NCI-H146 (cell line): Measurements from ENCODE around the gene PSMG4.

Experiments
- DNase-seq: peaks from one replicate; lab custom pipeline; 2025; lab: John Stamatoyannopoulos, UW

PSMG4 gene

DNA sequence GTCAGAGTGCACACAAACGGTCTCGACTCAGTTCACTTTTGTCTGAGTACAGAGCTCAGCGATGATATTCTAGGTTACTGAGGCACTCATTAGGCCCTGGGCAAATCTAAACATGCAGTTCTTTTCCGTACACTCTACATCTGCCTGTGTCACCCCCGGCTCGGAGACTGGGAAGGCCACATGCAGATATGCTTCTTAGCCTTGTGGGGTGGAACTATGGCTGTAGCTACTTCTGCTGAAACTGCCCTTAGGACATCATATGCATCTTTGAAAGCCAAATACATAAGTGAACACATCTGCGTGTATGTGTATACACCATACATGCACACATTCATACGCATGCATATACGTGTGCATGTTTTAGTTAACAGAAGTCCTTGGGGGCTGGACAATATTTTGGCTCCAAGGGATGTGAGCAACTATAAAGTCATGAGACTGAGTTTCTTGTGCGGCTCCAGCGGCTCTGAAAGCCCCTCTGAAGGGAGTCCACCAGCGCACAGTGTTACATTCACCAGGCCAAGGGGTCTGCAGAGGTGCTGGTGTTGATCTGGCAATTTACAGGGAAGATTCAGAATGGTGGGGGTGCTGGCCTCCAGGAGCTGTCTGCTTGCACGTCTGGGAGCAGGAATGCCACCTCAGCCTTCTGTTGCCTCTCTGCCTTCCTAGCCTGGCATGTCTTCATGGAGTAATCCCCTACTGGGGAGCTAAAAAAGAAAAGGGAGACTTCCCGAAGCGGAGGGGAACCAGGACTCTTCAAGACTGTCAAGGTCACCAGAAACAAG lies 31.6 kb downstream of the PSMG4 start:
- no peak for DNase-seq

DNA sequence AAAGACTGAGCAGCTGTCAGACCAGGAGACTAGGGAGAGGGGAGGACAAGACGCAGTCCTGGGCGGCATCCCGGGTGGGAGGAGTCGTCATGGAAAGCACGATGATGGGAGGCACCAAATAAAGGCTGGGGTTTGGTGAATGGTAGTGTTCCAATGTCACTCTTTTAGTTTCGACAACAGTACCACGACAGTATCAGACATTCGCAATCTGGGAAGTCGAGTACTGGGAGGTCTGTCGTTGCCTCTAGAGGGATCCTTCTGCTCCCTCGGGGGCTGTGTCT lies 32.1 kb downstream of the PSMG4 start:
- no peak for DNase-seq

DNA sequence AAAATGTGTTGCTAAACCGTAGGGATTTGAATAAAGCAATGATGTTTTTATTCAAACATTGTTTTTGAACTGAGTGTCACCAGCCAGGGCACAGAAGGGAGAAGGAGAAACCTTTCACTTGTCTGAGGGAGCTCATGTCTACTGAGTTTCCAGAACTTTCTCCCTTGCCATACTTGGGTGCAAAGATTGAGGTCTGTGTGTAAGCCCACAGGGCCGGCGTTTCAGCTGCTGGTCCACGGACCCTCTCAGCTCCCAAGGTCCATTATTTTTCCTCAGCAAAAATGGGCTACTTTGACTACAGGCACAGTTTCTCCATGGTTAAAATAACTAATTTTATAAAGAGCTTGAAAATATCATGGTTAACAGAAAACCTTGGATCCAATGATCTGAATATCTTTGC lies 32.6 kb downstream of the PSMG4 start:
- DNase-seq, result no peak

DNA sequence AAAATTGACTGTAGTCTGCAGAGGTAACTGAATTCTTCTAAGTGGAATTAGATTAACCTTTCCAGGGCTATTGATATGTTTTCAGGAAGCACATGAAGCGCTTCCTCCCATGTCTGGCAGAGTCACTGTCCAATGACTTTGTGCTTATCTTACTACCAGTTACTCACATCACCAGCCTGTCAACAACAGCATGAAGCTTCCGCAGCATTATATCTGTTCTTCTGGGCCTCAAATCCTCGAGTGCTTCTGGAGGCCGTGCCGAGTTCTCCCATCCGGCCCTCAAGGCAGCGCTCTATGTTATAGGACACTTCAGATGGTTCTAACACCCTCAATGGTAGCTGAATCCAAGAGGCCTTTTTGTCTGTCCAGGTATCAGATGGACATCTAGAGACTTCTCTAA lies 33.2 kb downstream of the PSMG4 start:
- no peak for DNase-seq

DNA sequence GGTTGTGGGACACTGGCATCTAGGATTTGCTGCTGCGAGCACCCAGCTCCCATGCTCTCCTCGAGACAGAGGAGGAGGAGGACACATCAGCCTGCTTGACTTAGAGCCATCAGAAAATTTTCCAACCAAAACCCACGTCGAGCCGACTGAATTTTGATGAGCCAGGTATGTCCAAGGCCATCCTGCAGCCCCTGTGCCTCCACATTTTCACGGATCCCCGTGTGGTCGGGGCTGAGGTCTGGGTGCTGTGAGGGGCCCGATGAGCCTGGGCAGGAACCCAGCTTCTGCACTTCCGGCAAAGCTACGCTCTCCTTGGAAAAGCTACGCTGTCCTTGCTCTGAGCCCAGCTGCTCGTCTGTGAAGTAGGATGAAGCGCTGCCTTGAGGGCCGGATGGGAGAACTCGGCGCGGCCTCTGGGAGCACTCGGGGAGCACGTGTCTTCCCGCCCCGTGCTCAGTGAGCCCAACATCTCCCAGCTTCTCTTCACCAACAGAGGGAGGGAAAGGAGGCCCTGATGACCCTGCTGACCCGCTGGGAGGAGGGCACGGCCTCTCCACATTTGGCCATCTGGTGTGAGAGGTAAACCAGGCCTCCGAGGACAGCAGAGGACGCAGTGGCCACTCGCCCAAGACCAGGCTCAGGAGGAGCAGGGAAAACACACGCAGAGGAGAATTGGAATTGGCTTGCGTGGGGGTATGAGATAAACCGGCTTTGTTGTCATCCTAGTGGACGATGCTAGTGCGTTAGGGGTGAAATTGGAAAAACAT lies 33.9 kb downstream of the PSMG4 start:
- DNase-seq, result no peak

DNA sequence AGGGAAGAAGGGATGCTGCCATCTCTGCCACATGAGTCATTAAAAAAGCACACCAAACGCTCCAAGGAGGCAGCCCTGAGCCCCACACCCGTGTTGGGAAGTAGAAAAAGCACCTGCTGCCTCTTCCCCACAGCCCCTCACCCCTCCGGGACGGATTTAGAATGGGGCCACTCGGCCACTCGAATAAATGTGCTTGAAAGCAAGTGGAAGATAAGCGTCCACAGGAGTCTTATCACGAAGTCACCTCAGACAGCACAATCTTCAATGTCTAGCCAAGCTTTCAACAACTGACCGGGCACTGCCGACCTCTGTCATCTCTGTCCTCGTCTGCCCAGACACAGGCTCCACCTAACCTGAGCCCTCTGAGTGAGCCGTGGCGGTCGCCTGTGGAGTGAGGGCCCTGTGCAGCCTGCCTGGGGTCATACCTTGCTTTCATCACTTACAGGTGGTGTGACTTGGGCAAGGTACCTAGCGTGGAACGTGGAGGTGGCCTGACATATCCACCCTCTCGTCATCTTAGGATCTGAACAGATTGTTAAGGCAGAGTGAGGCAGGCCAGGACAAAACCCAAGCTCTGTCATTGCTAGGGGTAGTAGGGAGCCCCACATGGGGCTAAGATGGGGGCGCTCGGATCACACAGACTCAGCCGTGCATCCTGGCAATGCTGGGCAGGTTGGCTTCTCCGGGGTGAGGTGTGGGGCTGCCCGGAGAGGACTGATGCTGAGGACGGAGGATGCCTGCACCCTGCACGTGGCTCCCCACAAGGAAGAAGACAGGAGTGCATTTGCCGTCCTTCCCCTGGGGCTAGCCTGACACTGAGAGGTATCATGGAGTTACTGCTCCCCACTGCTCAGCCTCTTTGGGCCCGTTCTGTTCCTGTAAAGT lies 34.8 kb downstream of the PSMG4 start:
- DNase-seq, result no peak

DNA sequence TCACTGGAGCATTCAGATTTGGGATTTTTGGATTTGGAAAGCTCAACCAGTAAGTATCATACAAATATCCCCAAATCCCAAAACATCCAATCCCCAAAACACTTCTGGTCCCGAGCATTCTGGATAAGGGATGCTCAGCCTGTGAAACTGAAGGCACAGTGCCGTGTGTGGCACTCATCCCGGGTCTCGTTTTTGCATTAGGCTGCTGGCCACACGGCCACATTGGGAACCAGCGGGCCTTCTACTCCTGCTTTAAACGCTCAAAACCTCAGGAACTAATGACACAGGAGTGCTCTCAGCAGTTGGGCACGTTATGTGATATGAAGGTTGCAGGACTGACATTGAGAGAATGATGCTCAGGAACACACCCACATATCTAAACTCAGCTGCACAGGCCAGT lies 35.6 kb downstream of the PSMG4 start:
- no peak for DNase-seq

DNA sequence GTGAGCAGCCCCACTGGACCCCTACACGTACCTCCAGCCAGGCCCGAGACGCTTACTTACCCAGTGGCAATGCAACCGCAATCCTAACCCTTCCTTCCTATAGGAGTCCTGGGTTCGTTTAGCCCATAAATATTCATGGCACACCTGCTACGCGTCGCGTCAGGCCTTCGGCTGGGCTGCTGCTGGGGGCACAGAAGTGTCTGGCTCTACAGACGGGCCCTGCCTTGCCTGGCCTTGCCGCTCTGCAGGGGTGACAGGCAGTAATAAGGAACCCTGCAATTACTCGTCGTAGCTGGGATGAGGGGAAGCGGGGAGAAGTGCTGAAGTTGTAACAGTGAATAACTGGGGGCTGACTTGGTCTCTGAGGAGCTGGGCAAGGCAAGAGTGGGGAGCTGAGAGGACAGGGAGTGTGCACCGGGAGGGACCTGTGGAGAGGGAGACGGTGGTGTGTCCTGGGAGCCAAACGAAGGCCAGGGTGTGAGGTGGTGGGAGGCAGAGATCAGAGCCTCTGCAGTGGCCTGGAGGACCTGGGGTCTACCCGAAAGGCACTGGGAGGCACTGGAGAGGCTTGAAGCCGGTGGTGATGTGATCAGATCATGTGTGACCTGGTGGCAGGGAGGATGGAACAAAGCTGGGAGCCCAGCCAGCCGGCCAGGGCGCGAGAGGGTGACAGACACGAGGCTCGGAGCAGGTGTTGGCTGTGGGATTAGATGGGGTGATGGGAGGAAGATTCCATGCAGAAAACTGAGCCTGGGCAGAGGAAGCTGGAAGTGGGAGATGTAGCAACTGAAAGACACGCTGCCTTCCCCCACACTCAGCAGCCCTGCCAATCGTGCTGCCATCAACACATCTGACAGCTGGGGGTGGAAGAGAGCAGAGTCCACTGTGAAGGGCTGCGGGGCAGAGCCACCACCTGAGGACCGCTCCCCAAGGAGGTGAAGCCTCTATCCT lies 36.4 kb downstream of the PSMG4 start:
- DNase-seq, result no peak

DNA sequence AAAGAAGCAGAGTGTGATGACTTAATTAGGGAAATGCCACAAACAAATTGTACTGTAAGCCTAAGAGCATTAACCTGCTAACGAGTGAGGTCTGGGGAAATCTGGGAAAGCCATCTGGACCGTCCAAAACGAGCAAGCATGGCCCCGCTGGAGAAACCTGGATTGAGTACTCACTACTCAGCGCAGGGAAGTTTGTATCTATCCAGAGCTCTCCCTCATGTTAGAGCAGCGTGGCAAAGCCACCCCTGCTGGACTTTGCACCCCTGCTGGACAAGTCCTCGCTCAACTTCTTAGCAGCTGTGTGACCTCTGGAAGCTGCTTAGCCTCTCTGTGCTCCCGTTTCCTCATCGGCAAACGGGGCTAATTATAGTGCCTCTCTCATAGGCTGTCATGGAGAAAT lies 37.3 kb downstream of the PSMG4 start:
- no peak for DNase-seq

DNA sequence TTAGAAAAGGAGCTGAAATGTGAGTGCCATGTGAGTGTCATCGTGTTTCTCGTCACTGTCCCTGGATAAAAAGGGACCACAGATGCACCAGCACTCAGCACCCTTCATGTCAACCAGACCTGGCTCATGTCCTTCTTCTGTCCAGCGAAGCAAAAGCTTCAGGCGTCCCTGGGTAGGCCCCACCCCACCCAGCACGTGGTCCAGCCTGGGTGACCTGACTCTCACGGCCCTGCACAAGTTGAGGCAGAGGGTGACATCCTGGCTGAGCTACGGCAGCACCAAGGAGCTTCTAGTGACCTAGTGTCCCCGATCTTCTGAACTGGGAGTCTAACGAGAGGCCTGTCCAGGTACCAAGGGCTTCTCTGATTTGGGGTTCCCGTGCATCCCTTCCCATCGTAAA lies 37.8 kb downstream of the PSMG4 start:
- no peak for DNase-seq

DNA sequence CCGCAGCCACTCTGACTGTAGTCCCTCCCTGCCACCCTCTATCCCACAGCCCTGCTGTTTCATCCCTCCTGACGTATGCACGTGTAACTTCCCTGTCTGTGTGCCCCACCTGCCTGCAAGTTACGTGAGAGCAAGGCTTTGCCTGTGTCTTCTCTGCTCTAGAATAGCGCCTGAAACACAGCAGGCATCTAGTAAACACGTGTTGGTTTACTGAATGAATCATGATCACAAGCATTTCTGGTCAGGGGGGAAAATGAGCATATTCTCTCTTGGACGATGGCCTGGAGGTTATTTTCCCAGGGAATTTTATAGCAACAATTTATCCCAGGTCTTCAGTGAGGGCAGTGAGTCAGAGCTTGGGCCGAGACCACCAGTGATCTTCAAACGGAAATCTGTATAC lies 38.3 kb downstream of the PSMG4 start:
- no peak for DNase-seq

DNA sequence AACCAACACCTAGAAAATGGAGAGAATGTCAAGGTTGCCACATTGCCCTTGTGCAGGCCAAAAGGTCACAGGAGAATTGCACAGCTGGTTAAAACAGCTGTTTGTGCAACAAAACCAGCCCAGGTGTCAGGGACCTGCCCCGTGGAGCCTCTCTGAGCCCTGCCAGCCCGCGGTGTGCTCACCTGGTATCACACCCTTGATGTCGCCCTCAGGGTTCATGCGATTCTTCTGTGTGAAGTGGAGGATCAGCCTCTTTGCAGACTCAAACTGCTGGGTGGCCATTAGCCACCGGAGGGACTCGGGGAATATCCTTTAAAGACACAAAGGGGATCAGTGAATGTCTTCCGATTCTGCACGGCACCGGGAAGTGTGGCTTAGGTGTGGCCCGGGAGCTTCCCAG lies 39.2 kb downstream of the PSMG4 start:
- DNase-seq, result no peak

DNA sequence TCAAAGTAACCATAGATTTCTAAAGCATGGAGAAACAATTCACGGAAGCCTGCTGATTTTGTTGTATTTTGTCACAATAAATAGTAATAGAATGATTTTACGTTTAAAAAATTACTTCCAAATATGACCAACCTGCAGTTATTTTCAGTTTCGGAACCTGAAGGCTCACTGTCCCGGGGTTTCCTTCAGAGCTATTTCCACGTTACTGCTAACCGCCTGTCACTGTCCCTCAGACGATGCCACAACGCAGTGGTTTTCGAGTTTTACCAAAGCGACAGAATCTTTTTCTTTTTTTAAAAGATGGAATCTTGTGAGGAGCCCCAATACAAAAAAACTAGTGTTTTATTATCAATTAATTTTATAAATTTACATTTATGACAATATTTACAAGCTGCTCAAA lies 40.5 kb downstream of the PSMG4 start:
- DNase-seq, result no peak

DNA sequence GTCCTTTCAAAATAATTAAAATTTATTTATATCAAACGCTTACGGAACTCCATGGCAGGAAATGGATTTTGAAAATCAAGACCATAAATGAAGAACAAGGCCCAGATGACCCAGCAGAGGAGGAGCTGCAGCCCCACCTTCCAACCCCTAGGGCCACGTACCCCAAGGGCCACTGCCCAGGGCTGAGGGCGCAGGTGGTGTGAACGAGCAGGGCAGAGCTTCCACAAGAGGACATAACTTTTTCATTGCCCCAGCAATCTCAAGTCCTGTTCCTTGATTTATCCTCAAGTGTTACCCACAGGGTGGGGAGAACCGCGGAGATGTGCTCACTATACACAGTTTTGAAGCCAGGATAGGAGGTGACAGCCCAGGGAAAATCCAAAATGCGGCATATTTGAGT lies 42.8 kb downstream of the PSMG4 start:
- no peak for DNase-seq

DNA sequence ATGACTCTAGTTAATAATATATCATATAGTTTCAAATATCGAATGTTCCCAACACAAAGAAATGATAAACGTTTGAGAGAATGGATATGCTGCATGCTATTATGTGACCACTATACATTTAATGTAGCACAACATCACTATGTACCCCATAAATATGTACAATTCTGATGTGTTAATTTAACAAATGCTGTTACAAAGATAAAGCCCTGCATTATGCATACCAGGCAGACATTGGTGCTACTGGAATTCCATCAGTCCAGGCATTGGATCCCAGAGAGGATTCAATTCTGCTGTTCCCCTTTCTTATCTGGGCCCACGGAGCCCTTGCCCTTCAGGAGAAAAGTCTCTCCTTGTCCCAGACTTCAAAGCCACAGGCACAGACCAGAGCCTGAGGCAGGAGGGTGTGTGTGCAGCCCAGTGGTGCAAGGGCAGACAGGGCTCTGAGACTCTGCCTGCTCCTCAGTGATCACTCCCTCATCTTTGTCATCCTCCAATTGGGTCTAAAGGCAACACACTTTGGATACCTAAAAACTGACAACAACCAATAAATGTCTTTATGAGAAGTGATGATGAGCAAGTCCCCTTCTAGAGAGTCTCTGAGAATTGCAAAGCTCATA lies 45.2 kb downstream of the PSMG4 start:
- DNase-seq, result no peak

DNA sequence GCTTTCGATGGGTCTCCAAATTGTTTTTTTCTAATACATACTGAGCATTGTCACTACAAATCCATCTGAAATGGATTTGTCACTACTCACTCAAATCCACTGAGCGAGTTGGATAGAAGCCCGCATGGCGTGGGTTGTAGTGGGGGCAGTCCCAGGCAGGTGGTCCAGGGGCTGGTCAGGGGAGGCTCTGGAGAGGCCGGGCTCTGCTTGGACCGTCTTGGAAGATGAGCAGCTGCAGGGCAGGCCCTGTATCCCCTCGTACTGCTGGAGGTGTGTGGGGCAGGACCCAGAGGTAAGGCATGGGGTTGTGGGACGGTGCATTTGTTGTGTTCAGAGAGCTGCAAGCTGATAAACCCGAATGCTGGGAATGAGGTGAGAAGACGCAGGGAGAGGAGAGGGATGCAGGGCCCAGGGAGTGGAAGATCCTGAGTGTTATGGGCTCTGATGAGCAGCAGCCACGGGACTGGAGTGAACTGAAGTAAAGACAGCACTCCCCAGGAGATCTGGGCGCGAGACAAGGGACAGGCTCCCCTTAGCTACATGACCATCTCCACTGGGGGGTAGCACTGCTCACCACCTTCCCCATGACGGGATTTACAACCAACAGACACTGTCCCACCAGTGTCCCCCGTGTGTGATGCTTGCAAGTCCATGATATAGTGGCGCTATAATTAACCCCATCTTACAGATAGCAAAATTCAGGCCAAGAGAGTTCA lies 45.9 kb downstream of the PSMG4 start:
- no peak for DNase-seq

DNA sequence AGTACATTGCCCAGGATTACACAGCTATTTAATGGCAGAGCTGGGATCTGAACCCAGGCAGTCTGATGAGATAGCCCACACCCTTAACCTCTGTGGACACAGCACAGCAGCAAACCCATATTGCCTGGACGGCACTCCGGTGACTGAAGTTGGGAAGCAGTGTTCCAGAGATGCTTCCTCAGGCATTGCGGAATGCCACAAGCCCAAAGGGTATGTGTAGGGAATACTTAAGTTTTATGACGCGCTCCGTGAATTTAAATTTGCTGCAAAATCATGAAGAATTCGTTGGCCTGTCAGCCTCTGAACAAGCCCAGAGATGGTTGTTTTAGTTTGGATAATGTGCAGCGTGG lies 46.4 kb downstream of the PSMG4 start:
- DNase-seq, result no peak

DNA sequence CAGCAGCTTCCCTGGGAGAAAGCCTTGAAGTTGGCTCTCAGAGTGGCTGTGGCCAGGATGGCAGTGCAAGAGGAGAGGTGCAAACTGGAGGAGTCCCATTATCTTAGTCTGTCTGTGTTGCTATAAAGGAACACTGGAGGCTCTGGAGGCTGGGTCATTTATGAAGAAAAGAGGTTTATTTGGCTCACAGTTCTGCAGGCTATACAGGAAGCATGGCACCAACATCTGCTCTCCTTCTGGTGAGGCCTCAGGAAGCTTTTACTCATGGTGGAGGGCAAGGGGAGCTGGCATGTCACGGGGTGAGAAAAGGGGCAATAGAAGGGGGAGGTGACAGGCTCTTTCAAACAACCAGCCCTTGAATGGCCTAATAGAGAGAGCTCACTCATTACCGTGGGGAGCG lies 47.1 kb downstream of the PSMG4 start:
- no peak for DNase-seq

DNA sequence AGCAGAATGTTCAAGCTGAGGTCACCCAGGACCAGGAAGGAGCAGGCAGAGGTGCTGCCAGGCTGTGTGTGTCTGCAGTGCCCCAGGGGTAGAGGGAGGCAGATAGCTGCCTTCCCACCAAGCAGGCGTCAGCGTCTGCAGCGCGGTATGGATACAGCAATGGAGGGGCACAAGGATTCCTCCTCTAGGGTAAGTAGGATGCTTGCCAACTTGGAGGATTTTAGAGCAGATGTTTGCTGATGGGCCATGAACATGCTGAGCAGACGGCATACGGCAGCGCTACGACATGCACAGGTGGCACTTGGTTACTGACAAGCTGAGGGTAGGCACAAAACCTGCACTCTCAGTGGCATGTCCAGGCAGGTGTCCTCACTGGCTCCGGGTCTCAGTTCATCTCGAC lies 48.1 kb downstream of the PSMG4 start:
- no peak for DNase-seq

DNA sequence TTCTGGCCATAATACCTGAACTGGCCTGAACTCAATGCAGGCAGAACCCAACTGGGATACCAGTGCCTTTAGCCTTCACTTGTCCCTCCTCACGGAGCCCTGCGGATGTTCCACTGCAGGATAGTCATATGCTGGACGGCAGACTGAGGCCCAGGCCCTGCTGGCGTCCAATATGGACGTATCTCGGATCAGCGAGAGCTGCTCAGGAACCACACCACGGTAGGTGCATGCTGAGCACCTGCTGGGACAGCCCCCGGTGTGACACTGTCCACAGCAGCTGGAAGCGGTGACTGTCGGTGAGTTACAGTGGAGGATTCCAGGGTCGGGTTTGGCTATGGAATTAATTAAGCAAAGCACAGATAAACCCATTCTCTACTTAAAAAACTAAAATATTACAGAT lies 48.7 kb downstream of the PSMG4 start:
- no peak for DNase-seq

DNA sequence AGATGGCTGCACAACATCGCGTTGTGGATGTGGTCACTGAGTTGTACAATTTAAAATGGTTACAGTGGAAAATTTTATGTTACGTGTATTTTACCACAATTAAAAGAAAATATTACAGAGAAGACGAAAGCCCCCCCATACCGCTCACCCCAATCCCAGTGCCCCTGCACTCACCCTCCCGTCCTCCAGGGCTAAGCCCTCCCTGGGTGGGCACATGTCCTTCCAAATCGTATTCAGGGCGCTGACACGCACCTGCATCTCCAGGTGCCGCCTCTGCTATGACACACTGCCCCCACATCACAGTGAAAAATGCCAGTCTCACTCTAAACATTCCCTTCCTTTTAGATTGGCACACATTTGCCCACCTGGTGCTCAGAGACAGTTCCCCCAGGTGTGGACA lies 49.4 kb downstream of the PSMG4 start:
- no peak for DNase-seq
